HG02943 (cell line): ENCODE measurements around the gene MEPCE.

Experiments used
- ATAC-seq: cut with Tn5 transposase; IDR thresholded peaks from one replicate; pipeline ENCODE4 v1.9.1; 2021; ENCODE audit warnings: mild to moderate bottlenecking, low read depth, moderate library complexity; ENCODE audit not compliant: unreplicated experiment

The MEPCE gene

DNA sequence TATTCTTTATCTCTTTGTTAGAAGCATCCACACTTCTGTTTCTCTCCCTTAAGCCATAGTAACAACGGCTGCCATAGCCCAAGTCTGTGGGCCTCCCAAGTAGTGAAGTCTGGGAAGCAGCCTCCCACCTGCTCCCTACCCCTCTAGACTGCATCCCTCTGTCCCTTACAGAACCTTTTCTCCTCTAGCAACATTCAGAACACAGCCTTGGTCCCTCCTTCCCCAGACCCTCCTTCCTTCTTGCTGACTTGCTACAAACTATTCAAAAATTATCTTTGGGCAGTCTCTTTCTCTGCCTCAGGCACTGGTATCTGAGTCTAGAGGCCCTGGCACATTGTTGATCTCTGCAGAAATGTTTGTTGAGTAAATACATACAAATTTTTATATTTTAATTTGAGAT lies 51.8 kb downstream of the MEPCE start:
- ATAC-seq: no peak

DNA sequence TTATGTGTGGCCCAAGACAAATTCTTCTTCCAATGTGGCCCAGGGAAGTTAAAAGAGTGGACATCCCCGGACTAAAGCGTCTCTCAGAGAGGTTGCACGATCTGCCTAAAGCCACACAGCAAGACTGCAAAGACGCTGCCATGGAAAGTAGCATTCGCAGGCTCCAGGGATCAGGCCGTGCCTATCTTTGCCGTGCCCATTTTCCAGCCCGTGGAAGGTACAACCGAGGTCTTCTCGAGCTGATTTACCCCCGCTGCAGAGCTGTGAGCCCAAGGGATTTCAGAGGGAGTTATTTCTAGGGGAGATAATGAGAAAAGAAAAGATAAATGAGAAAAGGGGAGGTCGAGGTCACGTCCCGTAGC lies 53.1 kb downstream of the MEPCE start:
- ATAC-seq: no peak

DNA sequence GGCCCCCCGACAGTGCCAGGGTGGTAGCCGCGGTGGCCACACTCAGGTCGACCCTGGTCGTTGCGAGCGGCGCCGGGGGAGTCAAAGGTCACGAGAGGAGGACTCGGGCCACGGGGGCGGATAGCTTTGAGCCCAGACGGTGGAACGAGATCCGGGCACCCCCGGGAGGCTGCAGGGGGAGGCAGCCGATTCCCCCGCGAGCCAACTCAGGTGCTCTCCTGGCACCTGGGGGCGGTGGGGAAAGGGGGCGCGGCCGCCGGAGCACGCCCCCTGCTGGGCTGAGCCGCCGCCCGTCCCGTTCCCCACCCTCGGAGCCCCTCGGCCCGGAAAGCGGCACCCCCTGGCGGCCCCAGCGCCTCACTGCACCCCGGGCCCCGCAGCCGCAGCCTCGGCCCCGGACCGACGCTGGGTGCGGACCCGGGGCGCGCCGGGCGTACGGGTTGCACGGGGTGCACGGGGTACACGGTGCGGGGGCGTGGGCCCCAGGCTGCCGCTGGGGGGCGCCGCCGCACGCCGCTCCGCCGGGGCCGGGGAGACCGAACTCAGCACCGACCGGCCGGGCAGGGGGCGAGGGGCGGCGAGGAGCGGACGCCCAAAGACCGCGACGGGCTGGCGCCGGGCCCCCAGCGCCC lies 53.6 kb downstream of the MEPCE start:
- ATAC-seq: no peak
